NCI-H1417 treated with DMSO at 0.1 percent for 48 hours (cell line): ENCODE measurements around the gene SENP6.

Source experiments
- DNase-seq: peaks from one replicate; lab custom pipeline; 2025; lab: John Stamatoyannopoulos, UW

The SENP6 gene

GRCh38 chr6:75747152-75747992, 145.7 kb downstream of the SENP6 start:
- no peak for DNase-seq

DNA sequence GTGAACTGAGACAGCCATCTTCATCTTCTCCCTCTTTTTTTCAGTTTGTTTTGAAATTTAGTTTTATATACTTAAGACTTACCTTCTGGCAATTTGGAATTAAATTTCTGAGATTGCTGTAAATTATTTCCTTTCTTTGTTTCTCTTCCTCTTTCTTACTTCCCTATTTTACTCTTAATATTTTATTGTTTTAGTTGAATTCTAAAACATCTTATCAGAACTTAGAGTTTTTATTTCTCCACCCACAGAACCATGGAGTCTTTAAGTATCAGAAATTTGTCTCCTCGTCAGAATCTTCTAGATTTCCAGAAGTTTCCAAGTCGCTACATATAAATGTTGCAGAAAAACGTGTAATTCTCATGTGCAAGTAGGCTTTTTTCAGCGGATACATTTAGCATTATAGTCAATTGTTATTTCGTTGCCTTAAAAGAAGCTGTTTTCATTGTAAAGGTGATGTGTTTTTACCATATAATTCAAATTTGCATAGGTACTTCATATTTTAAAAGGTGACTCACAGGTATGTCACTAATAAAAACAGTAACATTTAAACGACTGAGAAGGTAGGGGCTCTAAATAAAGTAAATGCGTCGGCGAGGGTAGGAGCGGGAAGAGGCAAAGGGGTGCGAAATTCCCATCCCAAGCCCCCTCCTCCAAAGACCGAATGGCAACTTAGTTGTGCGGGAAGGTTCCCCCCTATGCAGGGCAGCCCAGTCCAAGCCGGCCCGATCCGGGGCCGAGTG, 146.5 kb downstream of the SENP6 start:
- no peak for DNase-seq

GRCh38 chr6:75748743-75749538, 147.3 kb downstream of the SENP6 start, which contains the start of gene MYO6:
TSS of gene MYO6 (plus strand) at chr6:75749239. CDS start at chr6:75817548, 68,309 bp downstream.
- DNase-seq = no peak

DNA sequence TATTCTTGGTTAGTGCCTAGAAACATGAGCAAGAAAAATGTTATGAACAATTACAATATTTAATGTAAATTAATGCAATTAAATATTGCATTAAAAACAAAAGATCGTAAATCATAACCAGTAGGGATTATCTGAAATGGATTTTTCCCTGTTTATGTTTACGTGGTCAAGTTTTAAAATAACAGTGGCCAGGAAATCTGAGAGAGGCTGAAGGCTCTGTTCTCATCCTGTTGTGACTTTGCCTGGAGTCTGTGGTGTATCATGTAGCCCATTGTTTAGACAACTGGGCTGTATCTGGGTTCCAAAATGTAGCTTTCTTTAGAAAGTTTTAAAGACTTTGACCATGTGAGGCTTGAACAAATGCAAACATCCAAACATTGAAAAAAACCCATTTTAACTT, 149.8 kb downstream of the SENP6 start:
- DNase-seq = no peak

DNA sequence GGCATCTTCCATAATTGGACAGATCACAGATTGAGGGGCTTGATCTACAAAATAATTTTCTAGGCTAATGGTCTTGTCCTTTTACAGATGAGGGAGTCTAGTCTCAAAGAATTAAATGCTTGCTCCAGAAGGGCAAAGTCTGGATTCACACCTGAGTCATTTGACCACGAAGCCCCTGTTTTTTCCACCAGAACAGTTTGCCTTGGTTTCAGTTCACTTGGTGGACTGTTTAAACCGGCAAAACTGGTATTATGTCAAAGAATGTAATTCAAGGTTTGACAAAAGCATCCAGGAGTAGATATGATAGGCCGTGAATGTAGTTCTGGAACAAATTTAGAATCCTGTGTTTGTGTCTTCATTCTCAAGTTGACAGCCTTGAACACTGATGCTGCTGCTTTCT, 150.7 kb downstream of the SENP6 start:
- no peak for DNase-seq

DNA sequence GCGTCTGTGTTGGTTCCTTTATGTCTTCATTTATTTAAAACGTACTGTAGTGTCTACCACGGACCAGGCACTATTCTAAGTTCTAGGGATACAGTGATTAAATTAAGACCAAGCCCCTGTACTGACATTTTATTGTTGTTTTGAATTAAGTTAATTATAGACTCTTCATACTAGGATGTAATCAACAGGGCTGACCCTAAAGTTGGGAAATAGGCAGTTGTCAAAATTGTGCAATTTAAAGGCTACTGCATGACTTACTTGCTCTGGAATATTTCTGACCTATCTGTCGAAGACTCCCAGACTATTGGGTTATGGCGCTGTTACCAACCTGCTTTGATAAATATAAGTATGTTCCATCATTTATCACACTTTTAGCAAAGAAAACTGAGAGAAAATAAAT, 154.0 kb downstream of the SENP6 start:
- no peak for DNase-seq

GRCh38 chr6:75757295-75757694, 155.6 kb downstream of the SENP6 start:
- no peak for DNase-seq

DNA sequence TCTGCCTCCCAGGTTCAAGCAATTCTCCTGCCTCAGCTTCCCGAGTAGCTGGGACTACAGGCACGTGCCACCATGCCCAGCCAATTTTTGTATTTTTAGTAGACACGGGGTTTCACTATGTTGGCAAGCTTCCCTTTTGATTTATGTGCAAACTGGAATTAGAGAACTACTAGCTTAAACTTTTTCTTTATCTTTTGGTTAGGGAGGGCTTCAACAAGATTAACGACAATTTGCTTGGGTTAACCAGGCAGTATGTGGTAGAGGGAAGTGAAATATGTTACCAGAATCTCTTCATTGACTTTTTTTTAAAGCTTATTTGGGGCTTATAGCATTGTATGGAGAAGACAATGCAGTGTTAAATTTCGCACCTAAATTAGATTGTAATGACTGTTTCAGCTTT, 156.4 kb downstream of the SENP6 start:
- DNase-seq = no peak

DNA sequence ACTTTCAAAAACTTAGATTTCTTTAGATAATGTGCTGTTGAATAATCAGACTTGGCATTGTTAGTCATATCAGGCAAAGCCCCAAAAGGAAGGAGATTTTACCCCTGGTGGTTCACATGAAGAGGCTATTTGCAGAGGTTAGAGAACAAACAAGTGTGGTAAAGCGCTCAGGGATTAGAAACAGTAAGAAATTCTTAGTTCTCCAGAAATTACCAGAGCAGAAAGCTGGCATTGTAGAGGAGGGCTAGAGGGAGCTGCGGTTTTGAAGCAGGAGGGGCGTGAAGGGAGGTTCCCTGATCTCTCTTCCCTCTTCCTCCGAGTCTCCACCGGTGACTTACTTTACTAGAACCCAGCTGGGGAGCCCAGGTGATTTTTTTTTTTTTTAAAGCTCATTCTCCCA, 157.5 kb downstream of the SENP6 start:
- no peak for DNase-seq

DNA sequence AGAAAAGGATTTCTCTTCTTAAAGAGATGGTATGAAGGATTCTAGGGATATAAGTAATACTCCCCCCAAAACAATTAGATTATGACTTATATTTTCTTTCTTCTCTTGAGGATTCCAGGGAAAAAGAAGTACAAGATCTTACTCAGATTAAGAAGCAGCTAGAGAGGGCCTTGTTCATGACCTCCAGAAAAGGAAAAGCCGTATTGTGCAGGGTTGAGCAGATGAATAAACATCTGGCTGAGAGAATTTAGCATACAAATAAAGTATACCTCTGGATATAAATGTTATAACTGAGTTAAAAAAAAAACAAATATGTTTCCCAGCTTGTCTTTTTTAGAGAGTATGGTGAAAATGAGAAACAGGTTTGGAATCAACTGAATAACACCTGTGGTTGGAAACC, 158.6 kb downstream of the SENP6 start:
- no peak for DNase-seq

DNA sequence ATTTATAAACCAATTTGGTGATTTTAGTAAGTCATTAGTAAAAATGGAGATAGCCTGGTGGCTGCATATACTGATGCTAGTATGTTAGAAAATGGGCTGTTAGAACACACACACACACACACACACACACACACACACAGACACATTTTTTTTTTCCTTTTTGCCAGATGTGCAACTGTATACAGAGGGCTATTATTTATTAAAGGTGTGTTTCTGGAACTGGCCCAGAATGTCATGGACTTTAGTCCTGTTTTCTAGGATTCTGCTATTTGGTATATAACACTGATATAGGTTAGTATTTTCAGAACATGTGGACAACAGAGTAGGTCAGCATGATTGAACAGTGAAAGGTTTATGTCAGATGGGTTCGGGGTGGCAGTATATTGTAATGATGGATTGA, 159.8 kb downstream of the SENP6 start:
- DNase-seq = no peak

DNA sequence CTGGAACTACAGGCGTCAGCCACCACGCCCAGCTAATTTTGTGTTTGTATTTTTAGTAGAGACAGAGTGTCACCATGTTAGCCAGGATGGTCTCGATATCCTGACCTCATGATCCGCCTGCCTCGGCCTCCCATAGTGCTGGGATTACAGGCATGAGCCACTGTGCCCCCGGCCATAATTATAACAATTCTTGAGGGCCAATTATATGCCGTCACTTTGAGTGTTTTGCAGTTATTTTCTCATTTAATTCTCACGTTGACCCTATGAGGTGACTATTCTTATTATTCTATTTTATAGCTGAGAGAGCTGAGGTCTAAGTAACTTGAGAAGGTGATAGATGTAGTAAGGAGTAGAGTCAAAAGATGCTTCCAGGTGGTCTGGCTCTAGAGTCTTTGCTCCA, 160.4 kb downstream of the SENP6 start:
- DNase-seq = no peak

- no peak for DNase-seq
Observed at GRCh38 chr6:75766387-75766786, 164.7 kb downstream of the SENP6 start.
